Stimulated activated CD4-positive, alpha-beta T cell treated with anti-CD3 and anti-CD28 coated beads, Interleukin-2, amount 100 ng/mL, for 24 hours (primary cell): ENCODE measurements around the gene THADA.
"Not testable (repeated sequence)": the region's sequence is repeated elsewhere in the genome, so short reads cannot be mapped to it uniquely, and the experiment has no call there.

Source experiments
- DNase-seq, 2 donors: peaks; one replicate each; pipeline ENCODE4 v3.0.0-alpha.2; 2020

Gene THADA

GRCh38 chr2:43293744-43294695, 301.8 kb downstream of the THADA start:
- DNase-seq: peak; percentile 16 to 29

GRCh38 chr2:43292851-43293743, 302.7 kb downstream of the THADA start:
- no peak for DNase-seq

- no peak for DNase-seq
Observed at GRCh38 chr2:43292297-43292696, 303.5 kb downstream of the THADA start.

- no peak for DNase-seq
Observed at GRCh38 chr2:43289331-43289730, 306.5 kb downstream of the THADA start.

GRCh38 chr2:43288417-43289305, 307.2 kb downstream of the THADA start:
- no peak for DNase-seq

GRCh38 chr2:43285987-43286386, 309.9 kb downstream of the THADA start:
- no peak for DNase-seq

- no peak for DNase-seq
Observed at GRCh38 chr2:43284967-43285366, 310.9 kb downstream of the THADA start.

- not testable (repeated sequence) for DNase-seq
Observed at GRCh38 chr2:43284347-43284746, 311.5 kb downstream of the THADA start.

- no peak for DNase-seq
Observed at GRCh38 chr2:43280994-43281393, 314.8 kb downstream of the THADA start.

GRCh38 chr2:43279317-43279840, 316.5 kb downstream of the THADA start:
- no peak for DNase-seq

GRCh38 chr2:43278564-43279220, 317.1 kb downstream of the THADA start:
- no peak for DNase-seq

GRCh38 chr2:43276962-43277391, 318.9 kb downstream of the THADA start:
- no peak for DNase-seq

GRCh38 chr2:43276266-43276941, 319.4 kb downstream of the THADA start:
- no peak for DNase-seq

- no peak for DNase-seq
Observed at GRCh38 chr2:43274721-43275120, 321.1 kb downstream of the THADA start.

GRCh38 chr2:43274055-43274454, 321.8 kb downstream of the THADA start:
- DNase-seq: no peak

- DNase-seq: peak in 1 of 2 donors; percentile 13
Observed at GRCh38 chr2:43273529-43273928, 322.3 kb downstream of the THADA start.

- DNase-seq: no peak
Observed at GRCh38 chr2:43270930-43271615, 324.8 kb downstream of the THADA start.

GRCh38 chr2:43270461-43270860, 325.4 kb downstream of the THADA start:
- DNase-seq: no peak

- no peak for DNase-seq
Observed at GRCh38 chr2:43269706-43270105, 326.1 kb downstream of the THADA start.

GRCh38 chr2:43269074-43269572, 326.7 kb downstream of the THADA start:
- DNase-seq: no peak
